ENCODE measurements around the gene USP17L15. TPM values are rescaled to one million over a fixed set of nuclear protein-coding genes. Genes with fewer than 3 reads are reported as not detected.
"Not testable (repeated sequence)": the region's sequence is repeated elsewhere in the genome, so short reads cannot be mapped to it uniquely, and the experiment has no call there.

Gene USP17L15
- total RNA-seq, 1 experiment from 2014 or later = not detected

DNA sequence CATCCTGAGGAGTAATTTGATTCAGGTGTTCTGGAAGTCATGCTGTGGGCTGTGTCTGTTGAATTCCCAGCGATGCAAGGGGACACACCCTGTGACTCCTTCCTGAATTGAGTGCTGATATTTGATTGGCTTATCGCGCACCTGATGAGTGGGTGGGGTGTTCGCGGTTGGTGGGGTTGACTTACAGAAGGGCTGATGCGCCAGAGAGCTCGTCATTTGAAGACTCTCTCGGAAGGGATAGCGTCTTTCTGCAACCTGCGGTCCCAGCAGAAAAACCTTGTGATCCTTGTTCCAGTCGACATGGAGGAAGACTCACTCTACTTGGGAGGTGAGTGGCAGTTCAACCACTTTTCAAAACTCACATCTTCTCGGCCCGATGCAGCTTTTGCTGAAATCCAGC, 14.3 kb upstream of the USP17L15 start, which contains the start of gene USP17L12:
Gene USP17L12 (plus strand): TSS at position 301 of the 400 bp plus-strand sequence. CDS start 0 bp downstream, at position 301.
- H3K36me3 ChIP-seq (ENCODE audit: control insufficient read depth in 1 of 2, insufficient read depth in 2 of 2, low read length in 2 of 2); H3K9ac ChIP-seq (ENCODE audit: low read length); H3K9me2 ChIP-seq (ENCODE audit: insufficient read depth); BruUV-seq (replicated peaks); H3K4me1 ChIP-seq (ENCODE audit: control insufficient read depth in 1 of 2, insufficient read depth in 2 of 2, low read length in 2 of 2); H3K27ac ChIP-seq (ENCODE audit: low read depth, low read length); H3K9me3 ChIP-seq (ENCODE audit: control insufficient read depth in 1 of 2, insufficient read depth in 1 of 2, low read depth in 1 of 2, low read length in 2 of 2); CTCF ChIA-PET; H3K79me2 ChIP-seq (ENCODE audit: insufficient read depth, low read length); H2AFZ ChIP-seq (ENCODE audit: low read depth, low read length, poor library complexity, severe bottlenecking); RAD21 ChIA-PET (ENCODE audit: low non-redundant PET in 1 of 2, low total read pairs in 2 of 2, uncharacterized antibody in 2 of 2, unreplicated experiment in 2 of 2); ATAC-seq; H4K20me1 ChIP-seq (ENCODE audit: insufficient read depth); intact Hi-C loops (cut with micrococcal nuclease); POLR2A ChIA-PET; H3K27me3 ChIP-seq (ENCODE audit: insufficient read depth, low read length); H3K4me3 ChIP-seq (replicated peaks in 1 of 2; ENCODE audit: low read depth in 1 of 2, low read length in 2 of 2); H3K4me2 ChIP-seq (ENCODE audit: low read length); DNase-seq (ENCODE audit: low read depth, low spot score): not testable (repeated sequence)

- H3K4me3 ChIP-seq (replicated peaks in 1 of 2; ENCODE audit: low read depth in 1 of 2, low read length in 2 of 2); H3K9ac ChIP-seq (ENCODE audit: low read length); BruUV-seq (replicated peaks); DNase-seq (ENCODE audit: low read depth, low spot score); POLR2A ChIA-PET; intact Hi-C loops (cut with micrococcal nuclease); H4K20me1 ChIP-seq (ENCODE audit: insufficient read depth); CTCF ChIA-PET; H3K27me3 ChIP-seq (ENCODE audit: insufficient read depth, low read length); H3K4me1 ChIP-seq (ENCODE audit: control insufficient read depth in 1 of 2, insufficient read depth in 2 of 2, low read length in 2 of 2); H3K79me2 ChIP-seq (ENCODE audit: insufficient read depth, low read length); H3K9me3 ChIP-seq (ENCODE audit: control insufficient read depth in 1 of 2, insufficient read depth in 1 of 2, low read depth in 1 of 2, low read length in 2 of 2); RAD21 ChIA-PET (ENCODE audit: low non-redundant PET in 1 of 2, low total read pairs in 2 of 2, uncharacterized antibody in 2 of 2, unreplicated experiment in 2 of 2); H3K36me3 ChIP-seq (ENCODE audit: control insufficient read depth in 1 of 2, insufficient read depth in 2 of 2, low read length in 2 of 2); H3K4me2 ChIP-seq (ENCODE audit: low read length); ATAC-seq; H3K27ac ChIP-seq (ENCODE audit: low read depth, low read length); H3K9me2 ChIP-seq (ENCODE audit: insufficient read depth); H2AFZ ChIP-seq (ENCODE audit: low read depth, low read length, poor library complexity, severe bottlenecking): not testable (repeated sequence)
These were observed 9.6 kb upstream of the USP17L15 start, which contains the start of gene USP17L13 for GRCh38 chr4:9224596-9224995. USP17L13 (plus strand) TSS chr4:9224896; CDS start chr4:9224896, 0 bp downstream.

- H3K4me1 ChIP-seq (ENCODE audit: control insufficient read depth in 1 of 2, insufficient read depth in 2 of 2, low read length in 2 of 2); intact Hi-C loops (cut with micrococcal nuclease); ATAC-seq; H3K27ac ChIP-seq (ENCODE audit: low read depth, low read length); H2AFZ ChIP-seq (ENCODE audit: low read depth, low read length, poor library complexity, severe bottlenecking); RAD21 ChIA-PET (ENCODE audit: low non-redundant PET in 1 of 2, low total read pairs in 2 of 2, uncharacterized antibody in 2 of 2, unreplicated experiment in 2 of 2); H4K20me1 ChIP-seq (ENCODE audit: insufficient read depth); CTCF ChIA-PET; H3K9me3 ChIP-seq (ENCODE audit: control insufficient read depth in 1 of 2, insufficient read depth in 1 of 2, low read depth in 1 of 2, low read length in 2 of 2); BruUV-seq (replicated peaks); H3K9me2 ChIP-seq (ENCODE audit: insufficient read depth); H3K4me3 ChIP-seq (replicated peaks in 1 of 2; ENCODE audit: low read depth in 1 of 2, low read length in 2 of 2); H3K27me3 ChIP-seq (ENCODE audit: insufficient read depth, low read length); H3K4me2 ChIP-seq (ENCODE audit: low read length); H3K9ac ChIP-seq (ENCODE audit: low read length); DNase-seq (ENCODE audit: low read depth, low spot score); H3K36me3 ChIP-seq (ENCODE audit: control insufficient read depth in 1 of 2, insufficient read depth in 2 of 2, low read length in 2 of 2); POLR2A ChIA-PET; H3K79me2 ChIP-seq (ENCODE audit: insufficient read depth, low read length): not testable (repeated sequence)
These were observed 3.9 kb upstream of the USP17L15 start for GRCh38 chr4:9230249-9230648.

GRCh38 chr4:9238461-9238860, 4.3 kb downstream of the USP17L15 start:
- H4K20me1 ChIP-seq (ENCODE audit: insufficient read depth); H3K9ac ChIP-seq (ENCODE audit: low read length); H3K79me2 ChIP-seq (ENCODE audit: insufficient read depth, low read length); DNase-seq (ENCODE audit: low read depth, low spot score); H3K4me2 ChIP-seq (ENCODE audit: low read length); H3K27me3 ChIP-seq (ENCODE audit: insufficient read depth, low read length); H3K4me1 ChIP-seq (ENCODE audit: control insufficient read depth in 1 of 2, insufficient read depth in 2 of 2, low read length in 2 of 2); H3K9me2 ChIP-seq (ENCODE audit: insufficient read depth); H3K4me3 ChIP-seq (replicated peaks in 1 of 2; ENCODE audit: low read depth in 1 of 2, low read length in 2 of 2); RAD21 ChIA-PET (ENCODE audit: low non-redundant PET in 1 of 2, low total read pairs in 2 of 2, uncharacterized antibody in 2 of 2, unreplicated experiment in 2 of 2); H2AFZ ChIP-seq (ENCODE audit: low read depth, low read length, poor library complexity, severe bottlenecking); intact Hi-C loops (cut with micrococcal nuclease); H3K36me3 ChIP-seq (ENCODE audit: control insufficient read depth in 1 of 2, insufficient read depth in 2 of 2, low read length in 2 of 2); CTCF ChIA-PET; POLR2A ChIA-PET; ATAC-seq; H3K9me3 ChIP-seq (ENCODE audit: control insufficient read depth in 1 of 2, insufficient read depth in 1 of 2, low read depth in 1 of 2, low read length in 2 of 2); H3K27ac ChIP-seq (ENCODE audit: low read depth, low read length); BruUV-seq (replicated peaks): not testable (repeated sequence)

GRCh38 chr4:9243579-9243978, 9.4 kb downstream of the USP17L15 start, which contains the start of gene USP17L17:
USP17L17 (plus strand) TSS chr4:9243879; CDS start chr4:9243879, 0 bp downstream.
- RAD21 ChIA-PET (ENCODE audit: low non-redundant PET in 1 of 2, low total read pairs in 2 of 2, uncharacterized antibody in 2 of 2, unreplicated experiment in 2 of 2); CTCF ChIA-PET; DNase-seq (ENCODE audit: low read depth, low spot score); H3K27ac ChIP-seq (ENCODE audit: low read depth, low read length); H3K4me1 ChIP-seq (ENCODE audit: control insufficient read depth in 1 of 2, insufficient read depth in 2 of 2, low read length in 2 of 2); POLR2A ChIA-PET; H3K4me3 ChIP-seq (replicated peaks in 1 of 2; ENCODE audit: low read depth in 1 of 2, low read length in 2 of 2); H3K27me3 ChIP-seq (ENCODE audit: insufficient read depth, low read length); H3K36me3 ChIP-seq (ENCODE audit: control insufficient read depth in 1 of 2, insufficient read depth in 2 of 2, low read length in 2 of 2); ATAC-seq; H3K4me2 ChIP-seq (ENCODE audit: low read length); H4K20me1 ChIP-seq (ENCODE audit: insufficient read depth); H2AFZ ChIP-seq (ENCODE audit: low read depth, low read length, poor library complexity, severe bottlenecking); H3K9ac ChIP-seq (ENCODE audit: low read length); intact Hi-C loops (cut with micrococcal nuclease); H3K9me3 ChIP-seq (ENCODE audit: control insufficient read depth in 1 of 2, insufficient read depth in 1 of 2, low read depth in 1 of 2, low read length in 2 of 2); BruUV-seq (replicated peaks); H3K9me2 ChIP-seq (ENCODE audit: insufficient read depth); H3K79me2 ChIP-seq (ENCODE audit: insufficient read depth, low read length): not testable (repeated sequence)

All from HCT116 (cell line).